Fibroblast of lung (primary cell): ENCODE data around the gene TBC1D2B.

Experiments
- CTCF ChIP-seq, 2 donors: IDR thresholded peaks in 1 of 2; conservative IDR thresholded peaks in 1 of 2; 1 replicate in 1 of 2; 2 replicates in 1 of 2; pipeline ENCODE4 v1.5.1; 2011 to 2012; ENCODE audit warnings: low read length in 2 of 2, control low read depth in 1 of 2, inconsistent platforms in 1 of 2, low read depth in 1 of 2, mild to moderate bottlenecking in 1 of 2
- EZH2 ChIP-seq: IDR thresholded peaks from 2 replicates; pipeline ENCODE4 v1.5.1; 2012; ENCODE audit warnings: low read length, control low read depth, mild to moderate bottlenecking; ENCODE audit errors: missing control alignments

- TF ChIP-seq CTCF (conservative IDR thresholded peaks at IDR 0.05 in 1 of 2, IDR thresholded peaks at IDR 0.05 in 1 of 2; ENCODE audit: low read depth in 1 of 2, low read length in 2 of 2): no peak
- TF ChIP-seq EZH2: no peak
Measured at GRCh38 chr15:78056714-78057269, 20.7 kb downstream of the TBC1D2B start.
